ENCODE results near the gene RFFL. TPM values are rescaled to one million over a fixed set of nuclear protein-coding genes. Genes with fewer than 3 reads are reported as not detected.
A peak's percentile ranks its signal among the peaks of the same experiment; 100 is the strongest.

RFFL gene
- total and polyA plus RNA-seq, 9 of the 15 experiments (the other 6 are each of a cell fraction or from before 2014, with no cell fraction given) = 3.4 to 18.1 (median 12.8) TPM

GRCh38 chr17:35051183-35051578, 12.3 kb downstream of the RFFL start (continued):
- TF ChIP-seq ZBTB34 (CRISPR knock-in tag; IDR thresholded peaks at IDR 0.05) = no peak
- no peak for TF ChIP-seq ZFP30 (CRISPR knock-in tag; IDR thresholded peaks at IDR 0.05; ENCODE audit: borderline replicate concordance)
- no peak for TF ChIP-seq TEAD1 (CRISPR knock-in tag; IDR thresholded peaks at IDR 0.05)
- no peak for TF ChIP-seq ZNF449 (CRISPR knock-in tag; IDR thresholded peaks at IDR 0.05)
- peak; percentile 51; the same call in 1 of the 2 replicates for TF ChIP-seq ZNF395 (CRISPR knock-in tag; IDR thresholded peaks at IDR 0.05)
- TF ChIP-seq ILK (tag; IDR thresholded peaks at IDR 0.05; ENCODE audit: borderline replicate concordance, low read depth) = no peak
- TF ChIP-seq ZBTB49 (CRISPR knock-in tag; IDR thresholded peaks at IDR 0.05; ENCODE audit: borderline replicate concordance) = no peak
- TF ChIP-seq MTA1 (IDR thresholded peaks at IDR 0.05; ENCODE audit: borderline replicate concordance) = no peak
- no peak for TF ChIP-seq TCFL5 (CRISPR knock-in tag; conservative IDR thresholded peaks at IDR 0.05)
- TF ChIP-seq PREB (CRISPR knock-in tag; IDR thresholded peaks at IDR 0.05) = no peak
- no peak for TF ChIP-seq CREB1 (IDR thresholded peaks at IDR 0.05)
- TF ChIP-seq CREB1 (CRISPR knock-in tag; IDR thresholded peaks at IDR 0.05) = no peak
- TF ChIP-seq IRF2 (CRISPR knock-in tag; IDR thresholded peaks at IDR 0.05) = no peak
- no peak for TF ChIP-seq RAD51 (IDR thresholded peaks at IDR 0.05; ENCODE audit: borderline replicate concordance, low read depth)
- TF ChIP-seq NFXL1 (CRISPR knock-in tag; IDR thresholded peaks at IDR 0.05) = no peak
- no peak for TF ChIP-seq CXXC5 (CRISPR knock-in tag; IDR thresholded peaks at IDR 0.05)

Measured in K562 (cell line).